GM18907 (cell line): ENCODE measurements around the gene SLC35F6.
"Not testable (repeated sequence)": the region's sequence is repeated elsewhere in the genome, so short reads cannot be mapped to it uniquely, and the experiment has no call there.

Source experiments
- ATAC-seq: cut with Tn5 transposase; IDR thresholded peaks from one replicate; pipeline ENCODE4 v1.9.1; 2021; ENCODE audit warnings: mild to moderate bottlenecking, moderate library complexity; ENCODE audit not compliant: unreplicated experiment

SLC35F6 gene

GRCh38 chr2:26730549-26731344 is 33.3 kb upstream of the SLC35F6 start:
- ATAC-seq, result no peak

GRCh38 chr2:26731714-26732113 is 32.4 kb upstream of the SLC35F6 start:
- no peak for ATAC-seq

GRCh38 chr2:26732446-26732845 is 31.6 kb upstream of the SLC35F6 start:
- ATAC-seq, result no peak

GRCh38 chr2:26733413-26733812 is 30.7 kb upstream of the SLC35F6 start:
- no peak for ATAC-seq

- no peak for ATAC-seq
Observed at GRCh38 chr2:26735097-26735496, 29.0 kb upstream of the SLC35F6 start.

GRCh38 chr2:26735883-26736588 is 28.0 kb upstream of the SLC35F6 start:
- no peak for ATAC-seq

GRCh38 chr2:26737221-26737620 is 26.9 kb upstream of the SLC35F6 start:
- ATAC-seq, result no peak

- ATAC-seq, result no peak
Observed at GRCh38 chr2:26738481-26738880, 25.6 kb upstream of the SLC35F6 start.

GRCh38 chr2:26739514-26739913 is 24.6 kb upstream of the SLC35F6 start:
- ATAC-seq, result no peak

GRCh38 chr2:26740346-26740745 is 23.7 kb upstream of the SLC35F6 start:
- no peak for ATAC-seq

- ATAC-seq, result no peak
Observed at GRCh38 chr2:26740890-26741302, 23.2 kb upstream of the SLC35F6 start.

- ATAC-seq, result no peak
Observed at GRCh38 chr2:26742048-26742770, 21.9 kb upstream of the SLC35F6 start.

- no peak for ATAC-seq
Observed at GRCh38 chr2:26743852-26744251, 20.2 kb upstream of the SLC35F6 start.

GRCh38 chr2:26744953-26745352 is 19.1 kb upstream of the SLC35F6 start:
- ATAC-seq, result no peak

- ATAC-seq, result no peak
Observed at GRCh38 chr2:26745609-26746327, 18.3 kb upstream of the SLC35F6 start.

- ATAC-seq, result no peak
Observed at GRCh38 chr2:26746934-26747333, 17.1 kb upstream of the SLC35F6 start.

- ATAC-seq, result not testable (repeated sequence)
Observed at GRCh38 chr2:26749787-26750420, 14.2 kb upstream of the SLC35F6 start.

GRCh38 chr2:26750467-26750866 is 13.6 kb upstream of the SLC35F6 start:
- ATAC-seq, result not testable (repeated sequence)

- no peak for ATAC-seq
Observed at GRCh38 chr2:26752656-26753055, 11.4 kb upstream of the SLC35F6 start.

GRCh38 chr2:26754539-26754938 is 9.5 kb upstream of the SLC35F6 start:
- no peak for ATAC-seq
